Measurements from ENCODE around the gene MUC5B.

Gene MUC5B

DNA sequence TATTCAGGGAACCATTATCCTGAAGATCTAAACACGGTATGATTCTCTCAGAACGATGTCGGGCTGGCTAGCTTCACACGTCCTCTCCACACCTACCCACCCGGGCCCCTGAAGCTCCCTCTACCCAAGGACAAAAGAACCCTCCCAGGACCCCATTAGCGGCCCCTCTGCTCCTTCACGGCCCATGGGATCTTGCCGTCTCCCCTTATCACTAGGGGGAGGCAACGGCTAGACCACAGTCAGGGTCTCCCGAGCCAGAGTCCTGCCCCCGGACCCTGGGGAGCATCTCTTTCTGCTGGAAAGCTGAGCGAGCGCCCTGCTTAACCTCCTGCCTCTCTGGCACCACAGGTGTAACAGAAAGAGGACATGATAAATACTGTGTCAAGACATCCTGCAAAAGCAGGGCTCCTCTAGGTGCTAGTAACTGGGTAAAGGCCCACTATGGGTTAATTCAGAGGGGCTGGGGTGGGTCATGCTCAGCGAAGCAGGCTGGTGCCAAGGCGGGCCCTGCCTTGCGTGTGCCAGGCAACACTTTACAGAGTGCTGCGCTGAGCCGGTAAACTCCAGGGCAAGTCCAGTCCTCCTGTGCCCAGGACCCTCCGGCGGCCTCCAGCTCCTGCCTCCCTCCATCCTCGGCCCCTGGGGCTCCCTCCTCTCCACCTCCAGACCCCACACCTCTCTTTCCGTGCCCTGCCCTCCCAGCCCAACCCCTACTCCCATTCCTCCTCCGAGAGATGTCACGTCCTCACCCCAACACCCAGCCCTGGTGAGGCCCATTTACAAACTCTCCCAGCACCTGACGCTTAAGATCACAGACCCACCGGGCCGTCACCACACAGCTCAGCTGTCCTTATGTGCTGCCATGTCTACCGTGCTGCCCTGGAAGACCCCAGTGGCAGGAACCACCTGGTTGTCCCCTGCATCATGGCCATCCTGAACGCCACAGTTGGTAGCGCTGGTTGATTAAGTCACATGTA, 83.6 kb downstream of the MUC5B start:
- H3K4me3 ChIP-seq (ENCODE audit: low read length), result no peak overlapping the region
- H3K36me3 ChIP-seq (ENCODE audit: control insufficient read depth, low read depth, low read length), result no peaks in the 10 kb centered on the region
- H3K4me1 ChIP-seq (ENCODE audit: control insufficient read depth, low read depth, low read length), result peaks cover 2% of the 10 kb centered on the region
- H3K9me3 ChIP-seq (ENCODE audit: control insufficient read depth, low read depth, low read length), result no peaks in the 10 kb centered on the region
- no peak overlapping the region for H3K27ac ChIP-seq (ENCODE audit: low read length)
- H3K27me3 ChIP-seq (ENCODE audit: control insufficient read depth, insufficient read depth, low read length), result no peaks in the 10 kb centered on the region
- H3K9ac ChIP-seq (ENCODE audit: low read length), result no peak overlapping the region

DNA sequence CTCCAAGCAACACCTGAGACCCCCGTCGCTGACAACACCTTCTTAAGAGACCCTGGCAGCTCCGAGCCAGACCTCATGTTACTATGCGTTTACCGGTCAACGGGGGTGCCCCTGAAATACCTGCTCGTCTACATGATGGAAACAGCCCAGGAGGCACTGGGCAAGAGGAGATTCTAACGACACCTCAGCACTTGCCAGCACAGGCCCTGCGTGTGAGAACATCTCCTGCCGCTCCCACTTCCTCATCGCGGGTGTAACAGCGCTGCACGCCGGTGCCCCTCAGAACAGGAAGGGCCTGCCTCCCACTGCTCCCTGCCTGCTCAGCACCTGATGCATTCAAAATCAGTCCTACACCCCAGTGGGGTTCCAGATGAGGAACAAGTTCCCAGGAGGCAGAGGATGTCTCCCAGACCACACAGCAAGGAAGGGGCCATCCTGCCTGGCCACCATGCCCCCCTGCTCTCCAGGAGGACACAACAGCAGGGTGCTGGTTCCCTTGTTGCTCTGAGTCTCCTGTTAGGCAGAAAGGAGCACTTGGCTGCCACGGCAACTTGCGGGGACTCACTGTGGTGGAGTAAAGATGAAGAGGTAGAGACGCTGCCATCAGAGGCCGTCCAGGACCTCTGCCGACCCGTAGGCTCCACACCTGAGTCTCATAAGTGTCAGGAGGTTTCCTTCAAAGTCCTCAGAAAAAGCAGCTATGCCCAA, 84.5 kb downstream of the MUC5B start:
- Histone ChIP-seq H3K9ac (ENCODE audit: low read length) (no peak overlapping the region), H3K27ac (ENCODE audit: low read length) (no peak overlapping the region)

DNA sequence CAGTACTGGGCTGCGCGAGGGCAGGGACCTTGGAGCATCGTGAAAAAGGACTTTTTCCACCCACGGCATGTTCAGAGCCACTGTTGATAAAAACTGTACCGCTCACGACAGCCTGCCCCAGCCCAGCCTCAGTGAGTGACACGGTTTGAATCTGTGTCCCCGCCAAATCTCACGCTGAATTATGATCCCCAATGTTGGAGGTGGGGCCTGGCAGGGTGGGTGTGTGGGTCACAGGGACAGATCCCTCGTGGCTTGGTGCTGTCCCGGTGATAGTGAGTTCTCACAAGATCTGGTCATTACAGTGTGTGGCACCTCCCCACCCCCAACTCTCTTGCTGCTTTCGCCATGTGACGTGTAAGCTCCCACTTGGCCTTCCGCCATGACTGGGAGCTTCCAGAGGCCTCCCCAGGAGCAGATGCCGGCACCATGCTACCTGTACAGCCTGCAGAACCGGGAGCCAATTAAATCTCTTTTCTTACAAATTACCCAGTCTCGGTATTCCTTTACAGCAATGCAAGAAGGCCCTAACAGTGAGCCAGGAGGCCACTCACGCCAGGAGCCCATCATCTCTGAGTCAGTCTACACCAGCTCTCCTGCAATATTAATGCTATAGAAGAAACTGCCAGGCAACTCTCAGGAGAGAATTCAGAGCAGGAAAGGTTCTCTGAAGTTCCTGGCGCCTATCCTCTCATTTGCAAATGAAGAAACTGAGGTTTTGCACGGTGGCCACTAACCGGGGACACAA, 85.3 kb downstream of the MUC5B start:
- Histone ChIP-seq H3K4me1 (ENCODE audit: control insufficient read depth, low read depth, low read length) (peaks cover 2% of the 10 kb centered on the region), H3K27me3 (ENCODE audit: control insufficient read depth, insufficient read depth, low read length) (no peaks in the 10 kb centered on the region), H3K4me3 (ENCODE audit: low read length) (peak overlapping the region; percentile 71), H3K9me3 (ENCODE audit: control insufficient read depth, low read depth, low read length) (no peaks in the 10 kb centered on the region), H3K36me3 (ENCODE audit: control insufficient read depth, low read depth, low read length) (no peaks in the 10 kb centered on the region), H3K9ac (ENCODE audit: low read length) (no peak overlapping the region), H3K27ac (ENCODE audit: low read length) (no peak overlapping the region)

More for the DNA sequence above, 84.5 kb downstream of the MUC5B start:
- Histone ChIP-seq H3K36me3 (ENCODE audit: control insufficient read depth, low read depth, low read length) (no peaks in the 10 kb centered on the region), H3K9me3 (ENCODE audit: control insufficient read depth, low read depth, low read length) (no peaks in the 10 kb centered on the region), H3K27me3 (ENCODE audit: control insufficient read depth, insufficient read depth, low read length) (no peaks in the 10 kb centered on the region), H3K4me3 (ENCODE audit: low read length) (no peak overlapping the region), H3K4me1 (ENCODE audit: control insufficient read depth, low read depth, low read length) (peaks cover 2% of the 10 kb centered on the region)

DNA sequence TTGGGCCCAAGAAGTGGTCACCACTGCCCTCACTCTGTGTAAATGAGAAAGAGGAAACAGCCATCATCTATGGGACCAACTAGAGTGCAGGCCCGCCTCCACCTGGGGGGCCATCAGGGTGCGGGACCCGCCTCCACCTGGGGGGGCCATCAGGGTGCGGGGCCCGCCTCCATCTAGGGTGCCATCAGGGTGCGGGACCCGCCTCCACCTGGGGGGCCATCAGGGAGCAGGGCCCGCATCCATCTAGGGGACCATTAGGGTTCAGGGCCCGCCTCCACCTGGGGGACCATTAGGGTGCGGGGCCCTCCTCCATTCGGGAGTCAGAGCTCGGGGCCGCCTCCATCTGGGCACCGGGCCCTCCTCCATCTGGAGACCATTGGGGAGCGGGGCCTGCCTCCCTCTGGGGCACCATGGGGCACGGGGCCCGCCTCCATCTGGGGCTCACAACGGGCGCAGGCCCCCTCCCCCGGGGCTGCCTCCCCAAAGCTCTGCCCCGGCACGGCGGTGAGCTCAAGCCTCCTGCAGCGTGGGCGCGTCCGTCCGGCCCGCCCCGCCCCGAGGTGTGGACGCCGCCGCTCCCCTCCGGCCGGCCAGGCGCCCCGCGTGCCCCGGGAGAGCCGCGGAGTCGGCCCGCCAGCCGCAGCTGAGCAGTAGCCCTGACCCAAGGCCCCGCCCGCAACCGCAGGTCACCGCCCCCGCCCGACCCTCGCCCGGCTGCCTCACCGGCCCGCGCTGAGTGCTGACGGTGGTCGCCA, 86.1 kb downstream of the MUC5B start:
- Histone ChIP-seq H3K27me3 (ENCODE audit: control insufficient read depth, insufficient read depth, low read length) (no peaks in the 10 kb centered on the region), H3K4me3 (ENCODE audit: low read length) (peak overlapping the region; percentile 71), H3K9ac (ENCODE audit: low read length) (no peak overlapping the region), H3K27ac (ENCODE audit: low read length) (no peak overlapping the region), H3K4me1 (ENCODE audit: control insufficient read depth, low read depth, low read length) (no peaks in the 10 kb centered on the region), H3K36me3 (ENCODE audit: control insufficient read depth, low read depth, low read length) (no peaks in the 10 kb centered on the region), H3K9me3 (ENCODE audit: control insufficient read depth, low read depth, low read length) (no peaks in the 10 kb centered on the region)

DNA sequence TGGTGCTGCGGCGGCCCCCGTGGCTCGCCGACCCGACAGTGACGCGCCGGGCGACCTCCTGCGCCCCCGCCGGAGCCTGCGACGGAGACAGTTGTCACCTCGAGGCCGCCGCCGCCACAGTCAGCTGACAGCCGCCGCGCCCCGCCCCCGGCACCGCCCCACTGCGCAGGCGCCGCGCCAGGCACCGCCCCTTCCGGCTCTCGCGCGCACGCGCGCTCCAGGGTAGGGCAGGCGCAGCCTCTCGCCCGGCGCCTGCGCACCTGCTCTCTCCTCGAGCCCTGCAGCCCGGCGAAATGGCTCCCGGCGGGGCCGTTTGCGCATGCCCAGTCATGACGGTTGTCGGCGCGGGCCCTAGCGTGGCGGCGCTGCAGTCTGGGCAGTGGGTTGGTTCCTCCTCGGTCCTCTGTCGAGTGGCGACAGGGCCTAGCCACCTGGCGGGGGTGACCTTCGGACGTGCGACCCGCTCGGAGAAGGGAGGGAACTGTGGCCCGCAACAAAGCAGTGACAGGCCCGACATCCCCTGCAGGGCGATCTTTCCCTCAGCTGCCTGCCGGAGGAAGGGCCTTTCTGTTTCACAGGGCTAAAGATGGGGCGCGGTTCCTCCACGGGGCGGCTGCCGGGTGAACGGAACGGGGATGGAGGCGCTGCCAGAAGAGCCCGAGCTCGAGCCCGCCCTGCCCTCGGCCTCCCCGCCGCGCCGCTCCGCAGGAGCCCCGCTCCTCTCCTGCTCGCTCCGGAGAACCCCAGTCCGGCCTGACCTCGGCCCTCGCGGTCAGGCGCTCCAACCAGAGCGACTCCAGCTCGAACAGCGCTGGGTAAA, 86.8 kb downstream of the MUC5B start, which contains the start of gene TOLLIP:
Gene TOLLIP (minus strand): TSS at position 135 of the 820 bp plus-strand sequence. CDS start 134 bp downstream, at position 1.
- Histone ChIP-seq H3K27ac (ENCODE audit: low read length) (peak within 1 kb of the TSS; percentile 53), H3K4me1 (ENCODE audit: control insufficient read depth, low read depth, low read length) (no peaks in the 10 kb centered on the region)

DNA sequence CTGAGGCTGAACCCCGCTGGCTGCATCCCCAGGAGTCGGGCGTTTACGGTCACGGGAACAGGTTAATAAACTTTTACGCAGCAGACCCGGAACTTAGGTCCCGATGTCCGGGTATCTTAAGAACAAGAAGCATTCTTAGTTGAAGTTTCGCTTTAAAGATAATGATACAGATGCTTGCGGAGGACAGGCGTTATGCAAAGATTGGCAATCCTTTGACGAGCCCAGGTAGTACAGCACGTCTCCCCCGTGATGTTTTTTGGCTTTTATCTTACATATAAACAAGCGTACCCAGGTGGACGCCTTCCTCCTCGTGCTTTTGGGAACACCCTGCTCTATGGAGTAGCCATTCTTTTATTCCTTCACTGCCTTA, 87.4 kb downstream of the MUC5B start:
- H3K4me3 ChIP-seq (ENCODE audit: low read length), result peak overlapping the region; percentile 71
- H3K9me3 ChIP-seq (ENCODE audit: control insufficient read depth, low read depth, low read length), result no peaks in the 10 kb centered on the region
- peak overlapping the region; percentile 69 for H3K9ac ChIP-seq (ENCODE audit: low read length)

More for the DNA sequence above, 86.8 kb downstream of the MUC5B start, which contains the start of gene TOLLIP:
- peak within 1 kb of the TSS; percentile 69 for H3K9ac ChIP-seq (ENCODE audit: low read length)
- H3K36me3 ChIP-seq (ENCODE audit: control insufficient read depth, low read depth, low read length), result no peaks in the 10 kb centered on the region
- H3K9me3 ChIP-seq (ENCODE audit: control insufficient read depth, low read depth, low read length), result no peaks in the 10 kb centered on the region
- H3K4me3 ChIP-seq (ENCODE audit: low read length), result peak within 1 kb of the TSS; percentile 71
- no peaks in the 10 kb centered on the region for H3K27me3 ChIP-seq (ENCODE audit: control insufficient read depth, insufficient read depth, low read length)

DNA sequence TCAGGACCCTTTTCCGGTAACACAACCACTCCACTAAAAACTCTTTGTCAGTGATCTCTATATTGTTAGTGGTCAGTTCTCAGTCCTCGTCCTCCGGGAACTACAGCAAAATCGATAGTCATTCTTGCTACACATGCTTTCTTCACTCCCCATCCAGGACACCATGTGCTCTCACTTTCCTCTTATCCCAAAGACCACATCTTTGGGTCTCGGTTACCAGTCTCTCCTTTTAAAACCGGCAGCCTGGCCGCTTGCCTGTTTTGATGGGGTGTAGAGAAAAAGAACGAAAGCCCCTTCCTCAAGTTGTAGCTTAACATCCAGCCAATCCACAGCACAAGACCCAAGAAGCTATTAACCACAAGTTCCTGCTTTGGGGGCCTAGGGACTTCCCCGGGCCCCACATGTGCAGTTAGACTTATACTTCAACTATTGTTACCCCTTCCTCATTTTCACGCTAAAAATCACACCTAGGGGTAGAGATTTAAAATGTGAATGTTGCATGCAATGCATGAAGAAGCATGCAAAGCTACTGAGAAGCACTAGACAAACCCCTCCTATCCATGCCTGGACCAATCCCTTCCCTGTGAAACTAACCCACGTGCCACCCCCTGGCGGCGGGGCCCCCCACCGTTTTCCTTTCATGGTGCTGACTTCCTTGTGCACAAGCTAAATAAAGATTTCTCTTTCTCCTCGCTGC, 88.1 kb downstream of the MUC5B start:
- Histone ChIP-seq H3K4me3 (ENCODE audit: low read length) (peak overlapping the region; percentile 71), H3K27me3 (ENCODE audit: control insufficient read depth, insufficient read depth, low read length) (no peaks in the 10 kb centered on the region), H3K9me3 (ENCODE audit: control insufficient read depth, low read depth, low read length) (no peaks in the 10 kb centered on the region), H3K9ac (ENCODE audit: low read length) (no peak overlapping the region), H3K27ac (ENCODE audit: low read length) (no peak overlapping the region), H3K4me1 (ENCODE audit: control insufficient read depth, low read depth, low read length) (no peaks in the 10 kb centered on the region), H3K36me3 (ENCODE audit: control insufficient read depth, low read depth, low read length) (no peaks in the 10 kb centered on the region)

More for the DNA sequence above, 87.4 kb downstream of the MUC5B start:
- H3K27me3 ChIP-seq (ENCODE audit: control insufficient read depth, insufficient read depth, low read length), result no peaks in the 10 kb centered on the region
- H3K36me3 ChIP-seq (ENCODE audit: control insufficient read depth, low read depth, low read length), result no peaks in the 10 kb centered on the region
- no peak overlapping the region for H3K27ac ChIP-seq (ENCODE audit: low read length)
- no peaks in the 10 kb centered on the region for H3K4me1 ChIP-seq (ENCODE audit: control insufficient read depth, low read depth, low read length)

Data from iPS-18a (cell line).